Measurements from ENCODE around the gene CNIH2.
A peak's percentile ranks its signal among the peaks of the same experiment; 100 is the strongest.

The CNIH2 gene

GRCh38 chr11:66259225-66259624 is 18.8 kb upstream of the CNIH2 start:
- no peak for DNase-seq (ENCODE audit: low read depth in 2 of 2)

- no peak for DNase-seq (ENCODE audit: low read depth in 2 of 2)
These were observed 18.0 kb upstream of the CNIH2 start for GRCh38 chr11:66259956-66260355.

GRCh38 chr11:66261578-66261977 is 16.4 kb upstream of the CNIH2 start:
- DNase-seq (ENCODE audit: low read depth in 2 of 2) = no peak

GRCh38 chr11:66262191-66262590 is 15.8 kb upstream of the CNIH2 start:
- no peak for DNase-seq (ENCODE audit: low read depth in 2 of 2)

GRCh38 chr11:66262696-66263095 is 15.3 kb upstream of the CNIH2 start:
- DNase-seq (ENCODE audit: low read depth in 2 of 2) = no peak

- no peak for DNase-seq (ENCODE audit: low read depth in 2 of 2)
These were observed 14.7 kb upstream of the CNIH2 start for GRCh38 chr11:66263231-66263630.

GRCh38 chr11:66263785-66264184 is 14.2 kb upstream of the CNIH2 start:
- no peak for DNase-seq (ENCODE audit: low read depth in 2 of 2)

GRCh38 chr11:66264383-66264782 is 13.6 kb upstream of the CNIH2 start:
- no peak for DNase-seq (ENCODE audit: low read depth in 2 of 2)

GRCh38 chr11:66264914-66265313 is 13.1 kb upstream of the CNIH2 start:
- DNase-seq (ENCODE audit: low read depth in 2 of 2) = peak in 1 of 2 donors; percentile 40

GRCh38 chr11:66265531-66266377 is 12.2 kb upstream of the CNIH2 start:
- DNase-seq (ENCODE audit: low read depth in 2 of 2) = no peak

GRCh38 chr11:66266378-66267038 is 11.5 kb upstream of the CNIH2 start:
- no peak for DNase-seq (ENCODE audit: low read depth in 2 of 2)

- DNase-seq (ENCODE audit: low read depth in 2 of 2) = no peak
These were observed 11.0 kb upstream of the CNIH2 start for GRCh38 chr11:66267039-66267378.

GRCh38 chr11:66267379-66268243 is 10.4 kb upstream of the CNIH2 start:
- DNase-seq (ENCODE audit: low read depth in 2 of 2) = peak; percentile 78 to 82

GRCh38 chr11:66268244-66268951 is 9.6 kb upstream of the CNIH2 start, which contains the start of gene RAB1B:
RAB1B (plus strand) TSS chr11:66268639; CDS start chr11:66268680, 41 bp downstream.
- DNase-seq (ENCODE audit: low read depth in 2 of 2) = peak; percentile 99 to 100

- no peak for DNase-seq (ENCODE audit: low read depth in 2 of 2)
These were observed 8.7 kb upstream of the CNIH2 start for GRCh38 chr11:66268952-66269905.

- DNase-seq (ENCODE audit: low read depth in 2 of 2) = no peak
These were observed 6.2 kb upstream of the CNIH2 start for GRCh38 chr11:66271816-66272215.

GRCh38 chr11:66272596-66272995 is 5.4 kb upstream of the CNIH2 start:
- DNase-seq (ENCODE audit: low read depth in 2 of 2) = no peak

GRCh38 chr11:66274219-66274618 is 3.8 kb upstream of the CNIH2 start:
- DNase-seq (ENCODE audit: low read depth in 2 of 2) = no peak

GRCh38 chr11:66275396-66275795 is 2.6 kb upstream of the CNIH2 start:
- no peak for DNase-seq (ENCODE audit: low read depth in 2 of 2)

GRCh38 chr11:66275984-66276612 is 1.9 kb upstream of the CNIH2 start:
- no peak for DNase-seq (ENCODE audit: low read depth in 2 of 2)

Data from activated CD4-positive, alpha-beta T cell treated with anti-CD3 and anti-CD28 coated beads for 24 hours (primary cell).